ENCODE measurements around the gene XXYLT1.

DNA sequence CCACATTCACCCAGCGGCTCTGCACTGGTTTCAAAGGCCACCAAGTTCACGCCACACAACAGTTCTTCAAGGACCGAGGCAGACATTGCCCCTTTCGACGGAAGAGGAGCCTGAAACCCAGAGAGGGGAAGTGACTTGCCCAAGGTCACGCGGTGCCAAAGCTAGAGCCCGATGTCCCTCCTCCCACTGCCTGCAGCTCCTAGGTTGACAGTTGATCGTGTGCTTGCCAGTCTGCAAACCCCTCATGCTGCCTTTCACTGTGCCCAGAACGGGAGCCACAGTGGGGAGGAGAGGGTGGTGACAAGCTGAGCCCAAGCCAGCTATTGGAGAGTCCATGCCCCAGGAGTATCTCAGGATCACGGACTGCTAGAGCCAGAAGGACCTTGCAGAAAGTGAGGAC lies 230.9 kb downstream of the XXYLT1 start:
- TF ChIP-seq SIN3A (IDR thresholded peaks at IDR 0.05; ENCODE audit: low read depth, low read length) (no peak), ZNF207 (IDR thresholded peaks at IDR 0.05; ENCODE audit: borderline replicate concordance) (no peak), RAD51 (IDR thresholded peaks at IDR 0.05) (no peak)
- TF ChIP-seq, protein P1, sequence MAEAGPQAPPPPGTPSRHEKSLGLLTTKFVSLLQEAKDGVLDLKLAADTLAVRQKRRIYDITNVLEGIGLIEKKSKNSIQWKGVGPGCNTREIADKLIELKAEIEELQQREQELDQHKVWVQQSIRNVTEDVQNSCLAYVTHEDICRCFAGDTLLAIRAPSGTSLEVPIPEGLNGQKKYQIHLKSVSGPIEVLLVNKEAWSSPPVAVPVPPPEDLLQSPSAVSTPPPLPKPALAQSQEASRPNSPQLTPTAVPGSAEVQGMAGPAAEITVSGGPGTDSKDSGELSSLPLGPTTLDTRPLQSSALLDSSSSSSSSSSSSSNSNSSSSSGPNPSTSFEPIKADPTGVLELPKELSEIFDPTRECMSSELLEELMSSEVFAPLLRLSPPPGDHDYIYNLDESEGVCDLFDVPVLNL (IDR thresholded peaks at IDR 0.05; ENCODE audit: low read depth, low read length) = no peak
- TF ChIP-seq, protein P2, sequence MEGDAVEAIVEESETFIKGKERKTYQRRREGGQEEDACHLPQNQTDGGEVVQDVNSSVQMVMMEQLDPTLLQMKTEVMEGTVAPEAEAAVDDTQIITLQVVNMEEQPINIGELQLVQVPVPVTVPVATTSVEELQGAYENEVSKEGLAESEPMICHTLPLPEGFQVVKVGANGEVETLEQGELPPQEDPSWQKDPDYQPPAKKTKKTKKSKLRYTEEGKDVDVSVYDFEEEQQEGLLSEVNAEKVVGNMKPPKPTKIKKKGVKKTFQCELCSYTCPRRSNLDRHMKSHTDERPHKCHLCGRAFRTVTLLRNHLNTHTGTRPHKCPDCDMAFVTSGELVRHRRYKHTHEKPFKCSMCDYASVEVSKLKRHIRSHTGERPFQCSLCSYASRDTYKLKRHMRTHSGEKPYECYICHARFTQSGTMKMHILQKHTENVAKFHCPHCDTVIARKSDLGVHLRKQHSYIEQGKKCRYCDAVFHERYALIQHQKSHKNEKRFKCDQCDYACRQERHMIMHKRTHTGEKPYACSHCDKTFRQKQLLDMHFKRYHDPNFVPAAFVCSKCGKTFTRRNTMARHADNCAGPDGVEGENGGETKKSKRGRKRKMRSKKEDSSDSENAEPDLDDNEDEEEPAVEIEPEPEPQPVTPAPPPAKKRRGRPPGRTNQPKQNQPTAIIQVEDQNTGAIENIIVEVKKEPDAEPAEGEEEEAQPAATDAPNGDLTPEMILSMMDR (IDR thresholded peaks at IDR 0.05 in 2 of 3, conservative IDR thresholded peaks at IDR 0.05 in 1 of 3; ENCODE audit: control insufficient read depth in 2 of 3, extremely low read depth in 1 of 3, insufficient read depth in 1 of 3, low read depth in 3 of 3, low read length in 3 of 3) = no peak
- TF ChIP-seq, protein P3, sequence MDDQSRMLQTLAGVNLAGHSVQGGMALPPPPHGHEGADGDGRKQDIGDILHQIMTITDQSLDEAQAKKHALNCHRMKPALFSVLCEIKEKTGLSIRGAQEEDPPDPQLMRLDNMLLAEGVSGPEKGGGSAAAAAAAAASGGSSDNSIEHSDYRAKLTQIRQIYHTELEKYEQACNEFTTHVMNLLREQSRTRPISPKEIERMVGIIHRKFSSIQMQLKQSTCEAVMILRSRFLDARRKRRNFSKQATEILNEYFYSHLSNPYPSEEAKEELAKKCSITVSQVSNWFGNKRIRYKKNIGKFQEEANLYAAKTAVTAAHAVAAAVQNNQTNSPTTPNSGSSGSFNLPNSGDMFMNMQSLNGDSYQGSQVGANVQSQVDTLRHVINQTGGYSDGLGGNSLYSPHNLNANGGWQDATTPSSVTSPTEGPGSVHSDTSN (IDR thresholded peaks at IDR 0.05; ENCODE audit: insufficient replicate concordance, low read depth, low read length) = no peak
